CD14-positive monocyte (primary cell): ENCODE results near the gene BMP7. TPM values are rescaled to one million over a fixed set of nuclear protein-coding genes. Genes with fewer than 3 reads are reported as not detected.

ENCODE experiments used
- DNase-seq, 3 donors: peaks; one replicate each; pipeline ENCODE4 v3.0.0-alpha.2; 2011 to 2022
- H2AFZ ChIP-seq: 2 replicates; pipeline ENCODE4 v1.6.0; 2012; ENCODE audit warnings: mild to moderate bottlenecking, low read depth, low read length, inconsistent platforms; ENCODE audit not compliant: insufficient read depth, poor library complexity, severe bottlenecking
- H3K27ac ChIP-seq, 2 donors: 1 replicate in 1 of 2; 2 replicates in 1 of 2; pipeline ENCODE4 v1.5.1; 2012 to 2013; ENCODE audit warnings: low read length in 2 of 2, control low read depth in 1 of 2, inconsistent platforms in 1 of 2, low read depth in 1 of 2, mild to moderate bottlenecking in 1 of 2
- H3K27me3 ChIP-seq, 2 donors: one replicate each; pipeline versions ENCODE4 v1.6.0 to v1.6.1; 2011 to 2013; ENCODE audit warnings: low read length in 2 of 2; ENCODE audit not compliant: control insufficient read depth in 2 of 2, insufficient read depth in 2 of 2
- H3K36me3 ChIP-seq, 2 donors: replicated peaks in 1 of 2; 1 replicate in 1 of 2; 2 replicates in 1 of 2; pipeline versions ENCODE4 v1.5.1 to v1.6.1; 2012 to 2013; ENCODE audit warnings: low read length in 2 of 2, control low read depth in 1 of 2, inconsistent platforms in 1 of 2, mild to moderate bottlenecking in 1 of 2; ENCODE audit not compliant: insufficient read depth in 2 of 2, control insufficient read depth in 1 of 2
- H3K4me1 ChIP-seq, 2 donors: 1 replicate in 1 of 2; 2 replicates in 1 of 2; pipeline versions ENCODE4 v1.5.1 to v1.6.1; 2012 to 2013; ENCODE audit warnings: low read length in 2 of 2, control low read depth in 1 of 2, inconsistent platforms in 1 of 2, mild to moderate bottlenecking in 1 of 2, moderate library complexity in 1 of 2; ENCODE audit not compliant: insufficient read depth in 2 of 2, control insufficient read depth in 1 of 2
- H3K4me2 ChIP-seq: replicated peaks from 2 replicates; pipeline ENCODE3; 2012; ENCODE audit warnings: low read length, moderate library complexity, mild to moderate bottlenecking; ENCODE audit not compliant: poor library complexity, severe bottlenecking; ENCODE audit errors: extremely low read depth
- H3K4me3 ChIP-seq, 3 experiments: fragments of 200-600 bp in 1 of 3; sonication (generic) in 1 of 3; replicated peaks in 1 of 3; 1 replicate in 2 of 3; 2 replicates in 1 of 3; pipeline ENCODE4 v1.5.1; 2011 to 2013; ENCODE audit warnings: low read length in 3 of 3, mild to moderate bottlenecking in 3 of 3, control low read depth in 2 of 3, low read depth in 2 of 3, inconsistent platforms in 1 of 3, moderate library complexity in 1 of 3
- H3K79me2 ChIP-seq: 2 replicates; pipeline ENCODE4 v1.6.0; 2012; ENCODE audit warnings: mild to moderate bottlenecking, control low read depth, inconsistent platforms, low read length, moderate library complexity; ENCODE audit not compliant: insufficient read depth
- H3K9ac ChIP-seq: 2 replicates; pipeline ENCODE4 v1.6.0; 2017; ENCODE audit warnings: low read length, mild to moderate bottlenecking; ENCODE audit not compliant: insufficient read depth, poor library complexity, severe bottlenecking
- H3K9me3 ChIP-seq, 2 donors: replicated peaks in 1 of 2; 1 replicate in 1 of 2; 2 replicates in 1 of 2; pipeline versions ENCODE4 v1.5.1 to v1.6.1; 2012 to 2013; ENCODE audit warnings: low read length in 2 of 2, control low read depth in 1 of 2; ENCODE audit not compliant: control insufficient read depth in 1 of 2, insufficient read depth in 1 of 2
- H4K20me1 ChIP-seq: 2 replicates; pipeline ENCODE4 v1.6.0; 2012; ENCODE audit warnings: mild to moderate bottlenecking, low read length, control low read depth, moderate library complexity; ENCODE audit not compliant: insufficient read depth
- H3K27ac Mint-ChIP-seq, 7 donors: one replicate each; pipeline ENCODE4 v1.8.0; 2020; ENCODE audit warnings: mild to moderate bottlenecking in 7 of 7, mixed read lengths in 7 of 7, moderate library complexity in 6 of 7, inconsistent platforms in 2 of 7
- H3K27me3 Mint-ChIP-seq, 3 donors: one replicate each; pipeline ENCODE4 v1.8.0; 2021 to 2022; ENCODE audit warnings: low read depth in 3 of 3, mild to moderate bottlenecking in 3 of 3, mixed read lengths in 3 of 3, moderate library complexity in 3 of 3, inconsistent platforms in 1 of 3
- H3K36me3 Mint-ChIP-seq, 2 donors: one replicate each; pipeline ENCODE4 v1.8.0; 2020; ENCODE audit warnings: mixed read lengths in 2 of 2, inconsistent platforms in 1 of 2, mild to moderate bottlenecking in 1 of 2
- H3K4me1 Mint-ChIP-seq: one replicate; pipeline ENCODE4 v1.8.0; 2020; ENCODE audit warnings: mild to moderate bottlenecking, mixed read lengths
- H3K4me3 Mint-ChIP-seq, 2 donors: one replicate each; pipeline ENCODE4 v1.8.0; 2020; ENCODE audit warnings: mild to moderate bottlenecking in 2 of 2, mixed read lengths in 2 of 2, moderate library complexity in 1 of 2
- H3K9me3 Mint-ChIP-seq, 7 donors: one replicate each; pipeline ENCODE4 v1.8.0; 2020 to 2022; ENCODE audit warnings: mixed read lengths in 7 of 7, mild to moderate bottlenecking in 6 of 7, moderate library complexity in 6 of 7, inconsistent platforms in 2 of 7
- WGBS: methylation state at CpG from one replicate; pipeline ENCODE4 v1.1.5; 2013; ENCODE audit warnings: missing lambda C conversion rate; ENCODE audit not compliant: insufficient coverage; 5-methylcytosine and 5-hydroxymethylcytosine counted together
- intact Hi-C, 2 donors: fragments of 100-400 bp; cut with micrococcal nuclease; formaldehyde crosslinking; loops; one replicate each; pipeline versions ENCODE4 v1.15.0 to v1.15.1; 2023
- polyA plus RNA-seq, 3 donors: library from polyadenylated mRNA; depleted of rRNA in 1 of 3; unstranded in 2 of 3; stranded (reverse) in 1 of 3; fragments of 300-500 nt in 2 of 3; fragments of >200 nt in 1 of 3; fragmentation: Illumina TruSeq in 2 of 3; gene quantifications; 1 replicate in 2 of 3; 2 replicates in 1 of 3; pipeline ENCODE4 v1.2.3, GENCODE V29; 2012 to 2021
- TF ChIP-seq, protein P1 (sequence below): fragments of 200-600 bp; IDR thresholded peaks from one replicate; pipeline ENCODE4 v1.8.0; 2022; ENCODE audit warnings: antibody characterized with exemption, mild to moderate bottlenecking

Gene BMP7
- polyA plus RNA-seq, 3 donors: not detected

DNA sequence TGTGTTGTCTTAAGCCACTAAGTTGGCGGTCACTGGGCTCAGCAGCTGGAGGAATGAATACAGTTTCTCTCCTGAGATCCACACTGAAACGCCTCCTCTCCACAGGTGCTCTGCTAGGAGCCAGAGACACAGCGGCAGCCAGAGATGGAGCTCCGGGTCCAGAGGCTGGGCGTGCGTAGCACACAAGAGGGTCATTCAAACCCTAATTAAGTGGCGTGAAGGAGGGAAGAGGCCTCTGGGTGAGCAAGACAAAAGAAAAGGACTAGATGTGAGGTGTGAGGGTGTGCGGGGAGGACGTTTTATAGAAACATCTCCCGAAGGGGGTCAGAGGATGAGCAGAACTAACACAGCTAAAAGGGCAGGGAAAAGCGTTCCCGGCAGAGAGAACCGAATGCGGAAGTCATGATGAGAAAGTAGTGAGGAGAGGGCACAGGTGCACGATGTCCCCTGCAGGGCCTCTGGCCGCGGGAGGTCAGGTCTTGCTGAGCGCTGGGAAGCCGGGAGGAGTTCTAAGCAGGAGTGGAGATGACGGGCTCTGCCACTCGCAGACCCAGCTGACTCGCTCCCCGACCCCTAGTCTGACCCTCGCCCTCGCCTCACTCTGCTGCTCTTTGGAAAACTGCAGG, 54.4 kb downstream of the BMP7 start:
- H3K4me1 ChIP-seq: no peaks in the 10 kb centered on the region
- H4K20me1 ChIP-seq: no peaks in the 10 kb centered on the region
- peaks cover 0 to 7% (median 2%) of the 10 kb centered on the region in 7 donors for H3K9me3 Mint-ChIP-seq
- no peaks in the 10 kb centered on the region for H3K4me1 Mint-ChIP-seq
- no peak overlapping the region for H3K4me3 ChIP-seq
- peaks cover 0 to 5% of the 10 kb centered on the region in 2 donors for H3K9me3 ChIP-seq
- no peaks in the 10 kb centered on the region for H3K79me2 ChIP-seq
- no peaks in the 10 kb centered on the region for H3K36me3 ChIP-seq
- TF ChIP-seq, protein P1, sequence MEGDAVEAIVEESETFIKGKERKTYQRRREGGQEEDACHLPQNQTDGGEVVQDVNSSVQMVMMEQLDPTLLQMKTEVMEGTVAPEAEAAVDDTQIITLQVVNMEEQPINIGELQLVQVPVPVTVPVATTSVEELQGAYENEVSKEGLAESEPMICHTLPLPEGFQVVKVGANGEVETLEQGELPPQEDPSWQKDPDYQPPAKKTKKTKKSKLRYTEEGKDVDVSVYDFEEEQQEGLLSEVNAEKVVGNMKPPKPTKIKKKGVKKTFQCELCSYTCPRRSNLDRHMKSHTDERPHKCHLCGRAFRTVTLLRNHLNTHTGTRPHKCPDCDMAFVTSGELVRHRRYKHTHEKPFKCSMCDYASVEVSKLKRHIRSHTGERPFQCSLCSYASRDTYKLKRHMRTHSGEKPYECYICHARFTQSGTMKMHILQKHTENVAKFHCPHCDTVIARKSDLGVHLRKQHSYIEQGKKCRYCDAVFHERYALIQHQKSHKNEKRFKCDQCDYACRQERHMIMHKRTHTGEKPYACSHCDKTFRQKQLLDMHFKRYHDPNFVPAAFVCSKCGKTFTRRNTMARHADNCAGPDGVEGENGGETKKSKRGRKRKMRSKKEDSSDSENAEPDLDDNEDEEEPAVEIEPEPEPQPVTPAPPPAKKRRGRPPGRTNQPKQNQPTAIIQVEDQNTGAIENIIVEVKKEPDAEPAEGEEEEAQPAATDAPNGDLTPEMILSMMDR: no peak
- no peak overlapping the region for H2AFZ ChIP-seq
- H3K27me3 Mint-ChIP-seq: peaks cover 4 to 18% (median 7%) of the 10 kb centered on the region in 3 donors
- H3K9ac ChIP-seq: no peak overlapping the region
- peak overlapping the region in 1 of 2 donors; percentile 2 for H3K4me3 Mint-ChIP-seq
- peaks cover 0 to 6% of the 10 kb centered on the region in 2 donors for H3K27me3 ChIP-seq
- no peak for DNase-seq
- no peak overlapping the region for H3K4me2 ChIP-seq
- no peaks in the 10 kb centered on the region for H3K36me3 Mint-ChIP-seq
- no peak overlapping the region for H3K27ac ChIP-seq
- 91% methylated on average over 25 of the region's 25 CpGs for WGBS
- intact Hi-C loops: no loop called here
- H3K27ac Mint-ChIP-seq: no peak overlapping the region

DNA sequence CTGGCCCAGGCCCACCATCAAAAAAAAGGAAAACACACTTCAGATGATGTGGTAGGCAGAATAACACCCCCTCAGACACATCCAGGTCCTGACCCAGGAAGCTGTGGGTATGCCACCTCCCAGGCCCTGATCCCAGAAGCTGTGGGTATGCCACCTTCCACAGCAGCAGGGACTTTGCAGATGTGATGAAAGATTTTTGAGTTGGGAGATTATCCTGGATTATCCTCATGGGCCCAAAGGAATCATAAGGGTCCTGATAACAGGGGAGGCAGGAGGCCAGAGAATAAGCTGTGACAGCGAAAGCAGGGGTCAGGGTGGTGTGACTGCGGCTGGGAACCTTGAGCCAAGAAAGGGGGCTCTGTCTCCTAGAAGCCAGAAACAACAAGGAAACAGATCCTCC, 55.0 kb downstream of the BMP7 start:
- Mint-ChIP-seq H3K4me3 (no peak overlapping the region), H3K9me3 (peaks cover 0 to 8% (median 4%) of the 10 kb centered on the region in 7 donors), H3K27me3 (peaks cover 6 to 20% (median 7%) of the 10 kb centered on the region in 3 donors), H3K27ac (no peak overlapping the region), H3K36me3 (no peaks in the 10 kb centered on the region), H3K4me1 (no peaks in the 10 kb centered on the region)
- peaks cover 0 to 6% of the 10 kb centered on the region in 2 donors for H3K9me3 ChIP-seq
- peaks cover 0 to 6% of the 10 kb centered on the region in 2 donors for H3K27me3 ChIP-seq
- H3K4me3 ChIP-seq: no peak overlapping the region
- DNase-seq: no peak
- H3K9ac ChIP-seq: no peak overlapping the region
- WGBS: no CpG with 5 or more reads among the region's 2 CpGs
- no peaks in the 10 kb centered on the region for H3K36me3 ChIP-seq
- no peak overlapping the region for H3K27ac ChIP-seq
- no peak overlapping the region for H3K4me2 ChIP-seq
- no peak overlapping the region for H2AFZ ChIP-seq
- TF ChIP-seq, protein P1: no peak
- intact Hi-C loops: no loop called here
- H3K79me2 ChIP-seq: no peaks in the 10 kb centered on the region
- H3K4me1 ChIP-seq: no peaks in the 10 kb centered on the region
- no peaks in the 10 kb centered on the region for H4K20me1 ChIP-seq
